GM12892 (cell line): Measurements from ENCODE around the gene DOCK1.

Source experiments
- POLR2A ChIP-seq: IDR thresholded peaks from 2 replicates; pipeline ENCODE4 v1.6.1; 2011; ENCODE audit warnings: low read depth, low read length, control low read depth
- POLR2AphosphoS5 ChIP-seq: IDR thresholded peaks from 2 replicates; pipeline ENCODE4 v1.6.1; 2011; ENCODE audit warnings: low read depth, low read length, control low read depth

DNA sequence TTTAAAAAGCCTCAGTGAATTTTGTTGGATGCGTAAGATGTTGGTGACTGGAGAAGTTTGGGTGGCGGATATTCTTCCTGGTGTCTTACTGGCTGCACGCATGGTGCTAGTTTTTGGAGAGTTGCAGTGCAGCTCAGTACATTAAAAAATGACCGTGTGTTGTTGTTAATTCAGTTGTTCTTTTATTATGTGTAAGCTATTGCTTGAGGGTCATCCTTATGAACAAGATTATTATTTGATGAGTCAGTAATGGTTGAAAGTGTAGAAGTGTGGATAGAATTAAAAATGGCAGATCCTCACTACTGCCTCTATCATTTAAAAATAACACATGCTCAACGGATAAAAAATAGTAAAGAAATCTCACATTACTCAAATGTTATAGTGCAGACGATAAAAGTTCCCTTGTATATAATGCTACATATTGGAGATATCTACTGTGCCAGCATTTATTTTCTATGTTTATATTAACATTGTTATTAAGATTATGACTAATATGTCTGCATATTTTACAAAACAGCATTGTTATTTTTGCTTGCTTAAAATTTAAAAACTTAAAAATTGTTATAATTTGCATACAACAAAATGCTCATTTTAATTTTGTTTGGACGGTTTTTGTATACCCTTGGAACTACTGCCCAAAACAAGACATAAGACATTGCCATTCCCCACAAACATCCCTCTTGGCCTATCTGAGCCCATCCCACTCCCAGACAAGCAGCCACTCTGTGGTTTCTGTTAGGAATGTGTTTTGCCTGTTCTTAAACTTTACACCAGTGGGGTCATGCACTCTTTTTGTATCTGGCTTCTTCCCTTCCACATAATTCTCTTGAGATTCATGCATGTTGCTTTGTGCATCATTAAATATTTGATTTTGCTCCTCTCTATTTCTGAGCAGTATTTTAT, 142.0 kb downstream of the DOCK1 start:
- TF ChIP-seq POLR2A: no peak
- no peak for TF ChIP-seq POLR2AphosphoS5
